IMR-90 (cell line): Measurements from ENCODE around the gene KMT5C.

Experiments used
- MAFK ChIP-seq: IDR thresholded peaks from 2 replicates; pipeline ENCODE4 v1.6.1; 2012; ENCODE audit warnings: low read depth, low read length, improper control_type of control experiment
- MXI1 ChIP-seq: IDR thresholded peaks from 2 replicates; pipeline ENCODE4 v1.6.1; 2012; ENCODE audit warnings: low read depth, mild to moderate bottlenecking, low read length, moderate library complexity, borderline replicate concordance
- POLR2A ChIP-seq: IDR thresholded peaks from 2 replicates; pipeline ENCODE4 v1.6.1; 2012; ENCODE audit warnings: mild to moderate bottlenecking, low read depth, low read length
- RAD21 ChIP-seq: IDR thresholded peaks from 2 replicates; pipeline ENCODE4 v1.6.1; 2012; ENCODE audit warnings: low read length, improper control_type of control experiment
- RFX5 ChIP-seq: IDR thresholded peaks from 2 replicates; pipeline ENCODE4 v1.8.0; 2012; ENCODE audit warnings: low read depth, mild to moderate bottlenecking, low read length, moderate library complexity
- SMC3 ChIP-seq: fragments of 150-350 bp; IDR thresholded peaks from 2 replicates; pipeline ENCODE4 v1.6.1; 2016; ENCODE audit warnings: low read depth, mild to moderate bottlenecking, antibody characterized with exemption, low read length, moderate library complexity
- TF ChIP-seq, protein P1 (sequence below): conservative IDR thresholded peaks from 2 replicates; pipeline ENCODE4 v1.5.1; 2012; ENCODE audit warnings: mild to moderate bottlenecking, low read depth, low read length, improper control_type of control experiment

DNA sequence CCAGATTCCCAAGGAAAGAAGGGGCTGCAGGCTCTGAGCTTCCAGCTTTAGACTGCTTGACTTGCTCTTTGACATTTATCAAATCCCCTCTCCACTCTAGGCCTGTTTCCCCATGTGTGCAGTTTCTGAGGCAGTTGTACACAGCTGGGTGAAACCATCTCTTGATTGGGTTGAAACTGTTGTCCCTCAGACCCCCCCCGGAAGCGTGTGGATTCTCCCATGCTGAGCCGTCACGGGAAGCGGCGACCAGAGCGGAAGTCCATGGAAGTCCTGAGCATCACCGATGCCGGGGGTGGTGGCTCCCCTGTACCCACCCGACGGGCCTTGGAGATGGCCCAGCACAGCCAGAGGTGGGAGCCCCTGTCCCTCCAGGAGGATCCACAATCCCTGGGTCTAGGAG, 36.2 kb upstream of the KMT5C start:
- TF ChIP-seq POLR2A (no peak), MAFK (no peak), RAD21 (no peak), SMC3 (no peak), RFX5 (no peak), MXI1 (no peak)
- TF ChIP-seq, protein P1, sequence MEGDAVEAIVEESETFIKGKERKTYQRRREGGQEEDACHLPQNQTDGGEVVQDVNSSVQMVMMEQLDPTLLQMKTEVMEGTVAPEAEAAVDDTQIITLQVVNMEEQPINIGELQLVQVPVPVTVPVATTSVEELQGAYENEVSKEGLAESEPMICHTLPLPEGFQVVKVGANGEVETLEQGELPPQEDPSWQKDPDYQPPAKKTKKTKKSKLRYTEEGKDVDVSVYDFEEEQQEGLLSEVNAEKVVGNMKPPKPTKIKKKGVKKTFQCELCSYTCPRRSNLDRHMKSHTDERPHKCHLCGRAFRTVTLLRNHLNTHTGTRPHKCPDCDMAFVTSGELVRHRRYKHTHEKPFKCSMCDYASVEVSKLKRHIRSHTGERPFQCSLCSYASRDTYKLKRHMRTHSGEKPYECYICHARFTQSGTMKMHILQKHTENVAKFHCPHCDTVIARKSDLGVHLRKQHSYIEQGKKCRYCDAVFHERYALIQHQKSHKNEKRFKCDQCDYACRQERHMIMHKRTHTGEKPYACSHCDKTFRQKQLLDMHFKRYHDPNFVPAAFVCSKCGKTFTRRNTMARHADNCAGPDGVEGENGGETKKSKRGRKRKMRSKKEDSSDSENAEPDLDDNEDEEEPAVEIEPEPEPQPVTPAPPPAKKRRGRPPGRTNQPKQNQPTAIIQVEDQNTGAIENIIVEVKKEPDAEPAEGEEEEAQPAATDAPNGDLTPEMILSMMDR, result no peak
